Measurements from ENCODE around the gene EPC1.

Gene EPC1

DNA sequence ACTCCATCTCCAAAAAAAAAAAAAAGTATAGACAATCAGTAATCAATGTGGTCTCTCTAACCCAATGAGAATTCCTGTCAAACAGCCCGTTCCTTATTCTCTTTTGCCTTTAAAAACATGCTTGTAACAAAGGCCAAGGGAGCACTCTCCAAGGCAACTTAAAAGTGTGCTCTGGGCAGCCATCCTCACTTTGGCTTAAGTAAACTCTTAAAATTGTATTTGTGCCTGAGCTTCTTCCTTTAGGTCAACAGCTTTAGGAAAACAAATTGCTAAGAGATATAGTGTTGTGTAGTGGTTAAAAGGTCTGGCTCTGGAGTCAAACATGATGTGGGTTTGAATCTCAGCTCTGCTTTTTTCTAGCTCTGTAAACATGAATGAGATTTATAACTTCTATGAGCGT lies 13.9 kb upstream of the EPC1 start:
- ATAC-seq: no peak
- TF ChIP-seq TOX (CRISPR knock-in tag; IDR thresholded peaks at IDR 0.05; ENCODE audit: borderline replicate concordance) (no peak), ISL1 (CRISPR knock-in tag; IDR thresholded peaks at IDR 0.05) (no peak), OSR1 (CRISPR knock-in tag; IDR thresholded peaks at IDR 0.05) (no peak), ZNF70 (CRISPR knock-in tag; IDR thresholded peaks at IDR 0.05) (no peak), ZFP3 (CRISPR knock-in tag; IDR thresholded peaks at IDR 0.05) (no peak), GLIS3 (CRISPR knock-in tag; IDR thresholded peaks at IDR 0.05) (no peak)

DNA sequence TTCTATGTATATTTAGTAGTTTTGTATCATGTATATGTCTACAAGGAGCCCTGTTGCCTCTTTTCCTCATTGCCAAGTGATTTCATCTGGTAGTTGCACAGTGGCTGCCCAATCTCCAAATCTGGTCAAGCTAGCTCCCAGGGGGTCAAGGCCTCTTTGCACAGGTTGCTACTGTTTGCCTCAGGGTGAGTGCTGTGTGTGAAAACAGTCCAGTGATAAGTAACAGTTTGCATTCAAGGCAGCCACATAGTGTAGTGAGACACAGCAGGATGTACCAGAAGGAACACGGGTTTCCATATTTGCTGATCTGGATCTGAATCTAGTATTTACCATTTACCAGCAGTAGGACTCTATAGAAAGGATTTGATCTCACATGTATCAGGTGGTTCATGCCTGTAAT lies 13.3 kb upstream of the EPC1 start:
- TF ChIP-seq ZNF70 (CRISPR knock-in tag; IDR thresholded peaks at IDR 0.05) (no peak), TOX (CRISPR knock-in tag; IDR thresholded peaks at IDR 0.05; ENCODE audit: borderline replicate concordance) (no peak), ARNTL (CRISPR knock-in tag; IDR thresholded peaks at IDR 0.05; ENCODE audit: borderline replicate concordance, low read depth) (no peak), ESRRG (CRISPR knock-in tag; IDR thresholded peaks at IDR 0.05) (no peak), ZNF565 (CRISPR knock-in tag; conservative IDR thresholded peaks at IDR 0.05; ENCODE audit: low read depth) (no peak), ZFP3 (CRISPR knock-in tag; IDR thresholded peaks at IDR 0.05) (no peak), ZFP30 (CRISPR knock-in tag; IDR thresholded peaks at IDR 0.05) (no peak), ZNF8 (CRISPR knock-in tag; IDR thresholded peaks at IDR 0.05) (no peak), TCF4 (CRISPR knock-in tag; IDR thresholded peaks at IDR 0.05; ENCODE audit: borderline replicate concordance) (no peak), BACH2 (CRISPR knock-in tag; IDR thresholded peaks at IDR 0.05; ENCODE audit: borderline replicate concordance) (no peak), PPARA (CRISPR knock-in tag; IDR thresholded peaks at IDR 0.05; ENCODE audit: borderline replicate concordance) (no peak), ZC3H10 (CRISPR knock-in tag; IDR thresholded peaks at IDR 0.05) (no peak), ISL1 (CRISPR knock-in tag; IDR thresholded peaks at IDR 0.05) (no peak), SNAI2 (CRISPR knock-in tag; IDR thresholded peaks at IDR 0.05) (no peak), RARB (CRISPR knock-in tag; IDR thresholded peaks at IDR 0.05) (no peak), GLIS3 (CRISPR knock-in tag; IDR thresholded peaks at IDR 0.05) (no peak)
- TF ChIP-seq, protein P1, sequence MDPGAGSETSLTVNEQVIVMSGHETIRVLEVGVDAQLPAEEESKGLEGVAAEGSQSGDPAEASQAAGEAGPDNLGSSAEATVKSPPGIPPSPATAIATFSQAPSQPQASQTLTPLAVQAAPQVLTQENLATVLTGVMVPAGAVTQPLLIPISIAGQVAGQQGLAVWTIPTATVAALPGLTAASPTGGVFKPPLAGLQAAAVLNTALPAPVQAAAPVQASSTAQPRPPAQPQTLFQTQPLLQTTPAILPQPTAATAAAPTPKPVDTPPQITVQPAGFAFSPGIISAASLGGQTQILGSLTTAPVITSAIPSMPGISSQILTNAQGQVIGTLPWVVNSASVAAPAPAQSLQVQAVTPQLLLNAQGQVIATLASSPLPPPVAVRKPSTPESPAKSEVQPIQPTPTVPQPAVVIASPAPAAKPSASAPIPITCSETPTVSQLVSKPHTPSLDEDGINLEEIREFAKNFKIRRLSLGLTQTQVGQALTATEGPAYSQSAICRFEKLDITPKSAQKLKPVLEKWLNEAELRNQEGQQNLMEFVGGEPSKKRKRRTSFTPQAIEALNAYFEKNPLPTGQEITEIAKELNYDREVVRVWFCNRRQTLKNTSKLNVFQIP (CRISPR knock-in tag; IDR thresholded peaks at IDR 0.05; ENCODE audit: borderline replicate concordance, low read depth): no peak
- TF ChIP-seq, protein P2, sequence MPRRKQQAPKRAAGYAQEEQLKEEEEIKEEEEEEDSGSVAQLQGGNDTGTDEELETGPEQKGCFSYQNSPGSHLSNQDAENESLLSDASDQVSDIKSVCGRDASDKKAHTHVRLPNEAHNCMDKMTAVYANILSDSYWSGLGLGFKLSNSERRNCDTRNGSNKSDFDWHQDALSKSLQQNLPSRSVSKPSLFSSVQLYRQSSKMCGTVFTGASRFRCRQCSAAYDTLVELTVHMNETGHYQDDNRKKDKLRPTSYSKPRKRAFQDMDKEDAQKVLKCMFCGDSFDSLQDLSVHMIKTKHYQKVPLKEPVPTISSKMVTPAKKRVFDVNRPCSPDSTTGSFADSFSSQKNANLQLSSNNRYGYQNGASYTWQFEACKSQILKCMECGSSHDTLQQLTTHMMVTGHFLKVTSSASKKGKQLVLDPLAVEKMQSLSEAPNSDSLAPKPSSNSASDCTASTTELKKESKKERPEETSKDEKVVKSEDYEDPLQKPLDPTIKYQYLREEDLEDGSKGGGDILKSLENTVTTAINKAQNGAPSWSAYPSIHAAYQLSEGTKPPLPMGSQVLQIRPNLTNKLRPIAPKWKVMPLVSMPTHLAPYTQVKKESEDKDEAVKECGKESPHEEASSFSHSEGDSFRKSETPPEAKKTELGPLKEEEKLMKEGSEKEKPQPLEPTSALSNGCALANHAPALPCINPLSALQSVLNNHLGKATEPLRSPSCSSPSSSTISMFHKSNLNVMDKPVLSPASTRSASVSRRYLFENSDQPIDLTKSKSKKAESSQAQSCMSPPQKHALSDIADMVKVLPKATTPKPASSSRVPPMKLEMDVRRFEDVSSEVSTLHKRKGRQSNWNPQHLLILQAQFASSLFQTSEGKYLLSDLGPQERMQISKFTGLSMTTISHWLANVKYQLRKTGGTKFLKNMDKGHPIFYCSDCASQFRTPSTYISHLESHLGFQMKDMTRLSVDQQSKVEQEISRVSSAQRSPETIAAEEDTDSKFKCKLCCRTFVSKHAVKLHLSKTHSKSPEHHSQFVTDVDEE (CRISPR knock-in tag; IDR thresholded peaks at IDR 0.05): no peak
- TF ChIP-seq, protein P3, sequence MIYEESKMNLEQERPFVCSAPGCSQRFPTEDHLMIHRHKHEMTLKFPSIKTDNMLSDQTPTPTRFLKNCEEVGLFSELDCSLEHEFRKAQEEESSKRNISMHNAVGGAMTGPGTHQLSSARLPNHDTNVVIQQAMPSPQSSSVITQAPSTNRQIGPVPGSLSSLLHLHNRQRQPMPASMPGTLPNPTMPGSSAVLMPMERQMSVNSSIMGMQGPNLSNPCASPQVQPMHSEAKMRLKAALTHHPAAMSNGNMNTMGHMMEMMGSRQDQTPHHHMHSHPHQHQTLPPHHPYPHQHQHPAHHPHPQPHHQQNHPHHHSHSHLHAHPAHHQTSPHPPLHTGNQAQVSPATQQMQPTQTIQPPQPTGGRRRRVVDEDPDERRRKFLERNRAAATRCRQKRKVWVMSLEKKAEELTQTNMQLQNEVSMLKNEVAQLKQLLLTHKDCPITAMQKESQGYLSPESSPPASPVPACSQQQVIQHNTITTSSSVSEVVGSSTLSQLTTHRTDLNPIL (CRISPR knock-in tag; IDR thresholded peaks at IDR 0.05; ENCODE audit: low read depth): no peak
- TF ChIP-seq, protein P4, sequence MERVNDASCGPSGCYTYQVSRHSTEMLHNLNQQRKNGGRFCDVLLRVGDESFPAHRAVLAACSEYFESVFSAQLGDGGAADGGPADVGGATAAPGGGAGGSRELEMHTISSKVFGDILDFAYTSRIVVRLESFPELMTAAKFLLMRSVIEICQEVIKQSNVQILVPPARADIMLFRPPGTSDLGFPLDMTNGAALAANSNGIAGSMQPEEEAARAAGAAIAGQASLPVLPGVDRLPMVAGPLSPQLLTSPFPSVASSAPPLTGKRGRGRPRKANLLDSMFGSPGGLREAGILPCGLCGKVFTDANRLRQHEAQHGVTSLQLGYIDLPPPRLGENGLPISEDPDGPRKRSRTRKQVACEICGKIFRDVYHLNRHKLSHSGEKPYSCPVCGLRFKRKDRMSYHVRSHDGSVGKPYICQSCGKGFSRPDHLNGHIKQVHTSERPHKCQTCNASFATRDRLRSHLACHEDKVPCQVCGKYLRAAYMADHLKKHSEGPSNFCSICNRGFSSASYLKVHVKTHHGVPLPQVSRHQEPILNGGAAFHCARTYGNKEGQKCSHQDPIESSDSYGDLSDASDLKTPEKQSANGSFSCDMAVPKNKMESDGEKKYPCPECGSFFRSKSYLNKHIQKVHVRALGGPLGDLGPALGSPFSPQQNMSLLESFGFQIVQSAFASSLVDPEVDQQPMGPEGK (CRISPR knock-in tag; IDR thresholded peaks at IDR 0.05; ENCODE audit: borderline replicate concordance): no peak
- ATAC-seq: no peak

DNA sequence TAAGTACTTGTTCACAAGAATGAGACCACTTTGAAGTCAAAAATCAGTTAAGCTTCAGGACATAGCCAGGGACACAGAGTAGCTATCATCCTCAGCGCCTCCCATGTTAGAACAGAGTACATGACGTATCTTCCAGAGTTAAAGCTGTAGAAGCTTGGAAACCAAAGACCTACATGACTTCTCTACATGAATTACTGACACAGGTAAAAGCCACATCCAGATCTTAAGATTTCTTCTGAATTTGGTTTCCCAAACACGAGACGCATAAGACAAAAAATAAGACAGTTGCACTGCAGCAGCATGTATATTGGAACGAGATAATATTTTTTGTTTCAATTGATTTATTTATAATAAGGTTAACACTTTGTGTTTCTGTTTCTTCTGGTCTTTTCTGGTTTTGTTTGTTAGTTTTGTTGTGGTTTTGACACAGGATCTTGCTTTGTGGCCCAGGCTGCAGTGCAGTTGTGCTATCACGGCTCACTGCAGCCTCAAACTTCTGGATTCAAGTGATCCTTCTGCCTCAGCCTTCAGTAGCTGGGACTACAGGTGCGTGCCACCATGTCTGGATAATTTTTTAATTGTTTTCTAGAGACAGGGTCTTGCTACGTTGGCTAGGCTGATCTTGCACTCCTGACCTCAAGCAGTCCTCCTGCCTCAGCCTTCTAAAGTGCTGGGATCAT lies 10.2 kb upstream of the EPC1 start:
- no peak for ATAC-seq
- TF ChIP-seq RARB (CRISPR knock-in tag; IDR thresholded peaks at IDR 0.05) (no peak), TOX (CRISPR knock-in tag; IDR thresholded peaks at IDR 0.05; ENCODE audit: borderline replicate concordance) (no peak), ZC3H10 (CRISPR knock-in tag; IDR thresholded peaks at IDR 0.05) (no peak), PPARA (CRISPR knock-in tag; IDR thresholded peaks at IDR 0.05; ENCODE audit: borderline replicate concordance) (no peak), ZFP3 (CRISPR knock-in tag; IDR thresholded peaks at IDR 0.05) (no peak), GLIS3 (CRISPR knock-in tag; IDR thresholded peaks at IDR 0.05) (no peak), TCF4 (CRISPR knock-in tag; IDR thresholded peaks at IDR 0.05; ENCODE audit: borderline replicate concordance) (no peak), ISL1 (CRISPR knock-in tag; IDR thresholded peaks at IDR 0.05) (no peak), ZNF70 (CRISPR knock-in tag; IDR thresholded peaks at IDR 0.05) (no peak), ESRRG (CRISPR knock-in tag; IDR thresholded peaks at IDR 0.05) (no peak)
- TF ChIP-seq, protein P3 (CRISPR knock-in tag; IDR thresholded peaks at IDR 0.05; ENCODE audit: low read depth): no peak
- TF ChIP-seq, protein P1 (CRISPR knock-in tag; IDR thresholded peaks at IDR 0.05; ENCODE audit: borderline replicate concordance, low read depth): no peak
- TF ChIP-seq, protein P5, sequence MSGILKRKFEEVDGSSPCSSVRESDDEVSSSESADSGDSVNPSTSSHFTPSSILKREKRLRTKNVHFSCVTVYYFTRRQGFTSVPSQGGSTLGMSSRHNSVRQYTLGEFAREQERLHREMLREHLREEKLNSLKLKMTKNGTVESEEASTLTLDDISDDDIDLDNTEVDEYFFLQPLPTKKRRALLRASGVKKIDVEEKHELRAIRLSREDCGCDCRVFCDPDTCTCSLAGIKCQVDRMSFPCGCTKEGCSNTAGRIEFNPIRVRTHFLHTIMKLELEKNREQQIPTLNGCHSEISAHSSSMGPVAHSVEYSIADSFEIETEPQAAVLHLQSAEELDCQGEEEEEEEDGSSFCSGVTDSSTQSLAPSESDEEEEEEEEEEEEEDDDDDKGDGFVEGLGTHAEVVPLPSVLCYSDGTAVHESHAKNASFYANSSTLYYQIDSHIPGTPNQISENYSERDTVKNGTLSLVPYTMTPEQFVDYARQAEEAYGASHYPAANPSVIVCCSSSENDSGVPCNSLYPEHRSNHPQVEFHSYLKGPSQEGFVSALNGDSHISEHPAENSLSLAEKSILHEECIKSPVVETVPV (CRISPR knock-in tag; IDR thresholded peaks at IDR 0.05): no peak

Data from SK-N-SH treated with all-trans-retinoic acid at 6 μM for 48 hours (cell line).